Astrocyte of the cerebellum (primary cell): Measurements from ENCODE around the gene SMIM22.
"Not testable (repeated sequence)": the region's sequence is repeated elsewhere in the genome, so short reads cannot be mapped to it uniquely, and the experiment has no call there.

ENCODE experiments used
- DNase-seq: peaks from one replicate; pipeline ENCODE4 v3.0.0-alpha.2; 2011; ENCODE audit warnings: low read depth
- H3K4me3 ChIP-seq: 2 replicates; pipeline ENCODE4 v1.5.1; 2011; ENCODE audit warnings: mild to moderate bottlenecking, low read depth, low read length, moderate library complexity
- CTCF ChIP-seq: IDR thresholded peaks from 2 replicates; pipeline ENCODE4 v1.5.1; 2012; ENCODE audit warnings: low read length, low read depth, moderate library complexity, mild to moderate bottlenecking; ENCODE audit errors: missing control alignments
- in situ Hi-C: cut with HindIII; loops from 2 replicates; pipeline ENCODE4 v1.10.0; 2017; ENCODE audit warnings: low sequenced_read_pairs

Gene SMIM22

GRCh38 chr16:4776141-4776705, 18.9 kb upstream of the SMIM22 start:
- H3K4me3 ChIP-seq: no peak overlapping the region
- in situ Hi-C loops: no loop called here
- no peak for TF ChIP-seq CTCF
- DNase-seq: no peak

GRCh38 chr16:4777339-4778049, 17.7 kb upstream of the SMIM22 start:
- no peak for TF ChIP-seq CTCF
- DNase-seq: no peak
- in situ Hi-C loops: no loop called here
- H3K4me3 ChIP-seq: no peak overlapping the region

DNA sequence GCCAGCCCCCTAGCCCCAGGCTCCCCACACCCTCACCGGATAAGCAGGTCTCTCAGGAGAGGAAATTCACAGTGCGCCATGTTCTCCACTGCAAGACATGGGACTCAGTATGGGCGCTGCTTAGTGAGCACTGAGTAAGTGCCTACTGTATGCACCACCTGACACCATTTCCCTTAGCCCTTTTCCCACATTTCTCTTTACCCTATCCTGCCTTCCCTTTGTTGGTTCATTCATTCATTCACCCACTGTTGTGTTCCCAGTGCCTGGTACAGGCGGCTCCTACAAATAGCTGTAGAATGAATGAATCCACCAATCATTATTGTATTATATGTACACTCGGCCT, 17.1 kb upstream of the SMIM22 start:
- TF ChIP-seq CTCF: no peak
- H3K4me3 ChIP-seq: no peak overlapping the region
- no peak for DNase-seq
- in situ Hi-C loops: no loop called here

GRCh38 chr16:4780235-4780634, 14.9 kb upstream of the SMIM22 start:
- H3K4me3 ChIP-seq: no peak overlapping the region
- no peak for TF ChIP-seq CTCF
- in situ Hi-C loops: no loop called here
- no peak for DNase-seq

GRCh38 chr16:4783251-4783950, 11.8 kb upstream of the SMIM22 start:
- in situ Hi-C loops: no loop called here
- TF ChIP-seq CTCF: no peak

DNA sequence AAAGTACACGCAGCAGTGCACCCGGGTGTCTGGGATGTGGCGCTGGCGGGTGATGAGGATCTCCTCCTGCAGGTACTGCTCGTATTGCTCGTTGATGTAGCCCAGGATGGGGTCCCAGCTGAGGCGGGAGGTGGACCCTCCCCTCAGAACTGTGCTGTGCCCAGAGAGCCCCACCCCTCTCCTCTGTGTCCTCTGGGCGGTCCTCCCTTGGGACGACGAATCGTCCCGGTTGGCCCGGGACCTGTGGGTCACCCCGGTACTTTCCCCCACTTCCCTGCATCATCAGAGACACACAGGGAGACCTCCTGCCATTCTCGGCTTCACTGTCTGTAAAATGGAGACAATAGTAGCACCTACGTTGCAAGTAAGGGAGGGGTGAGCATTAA, 11.2 kb upstream of the SMIM22 start:
- in situ Hi-C loops: no loop called here
- no peak for TF ChIP-seq CTCF

More at GRCh38 chr16:4783251-4783950, 11.8 kb upstream of the SMIM22 start:
- DNase-seq: no peak
- no peak overlapping the region for H3K4me3 ChIP-seq

GRCh38 chr16:4784444-4784987, 10.7 kb upstream of the SMIM22 start:
- DNase-seq, H3K4me3 ChIP-seq, in situ Hi-C loops: not testable (repeated sequence)

More for the DNA sequence above, 11.2 kb upstream of the SMIM22 start:
- no peak for DNase-seq
- H3K4me3 ChIP-seq: no peak overlapping the region
